ENCODE data around the gene CNTN6.

CNTN6 gene

DNA sequence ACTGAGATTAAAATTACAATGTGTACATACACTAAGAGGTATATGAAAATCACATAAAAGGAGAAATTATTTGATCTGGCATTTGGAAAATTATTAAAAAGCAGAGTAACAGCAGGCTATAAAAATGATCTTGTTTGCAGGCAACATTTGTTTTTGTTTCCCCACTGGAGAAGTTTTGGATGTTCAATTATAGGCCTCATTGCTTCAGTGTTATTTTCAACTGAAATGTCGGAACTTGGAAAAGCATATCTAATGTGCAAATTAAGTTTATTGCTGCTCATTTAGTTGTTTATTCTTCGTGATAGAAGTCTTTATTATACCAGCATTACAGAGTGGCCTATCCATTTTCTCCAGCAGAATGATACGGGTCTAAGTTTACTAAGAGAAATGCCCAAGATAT, 263.3 kb downstream of the CNTN6 start:
- Histone ChIP-seq H3K9me3 (ENCODE audit: control insufficient read depth, insufficient read depth, low read length) (no peaks in the 10 kb centered on the region), H4K20me1 (ENCODE audit: control insufficient read depth, insufficient read depth, low read depth, low read length) (no peaks in the 10 kb centered on the region), H3K4me3 (ENCODE audit: low read length) (no peak overlapping the region), H3K4me1 (ENCODE audit: control insufficient read depth, low read length) (no peaks in the 10 kb centered on the region), H3K79me2 (ENCODE audit: control insufficient read depth, low read length) (no peaks in the 10 kb centered on the region), H3K27ac (ENCODE audit: low read depth, low read length) (no peak overlapping the region), H3K36me3 (ENCODE audit: control insufficient read depth, low read length) (no peaks in the 10 kb centered on the region), H3K4me2 (ENCODE audit: low read length) (no peak overlapping the region), H3F3A (ENCODE audit: control insufficient read depth, insufficient read depth) (no peaks in the 10 kb centered on the region), H3K9me2 (replicated peaks; ENCODE audit: control insufficient read depth, low read length) (no peaks in the 10 kb centered on the region), H3K27me3 (ENCODE audit: control insufficient read depth, low read length) (no peaks in the 10 kb centered on the region)
- no peak for TF ChIP-seq CTCF (IDR thresholded peaks at IDR 0.05; ENCODE audit: low read depth, low read length, poor library complexity, severe bottlenecking)
- TF ChIP-seq EZH2phosphoT487 (IDR thresholded peaks at IDR 0.05; ENCODE audit: borderline replicate concordance, low read length): no peak

DNA sequence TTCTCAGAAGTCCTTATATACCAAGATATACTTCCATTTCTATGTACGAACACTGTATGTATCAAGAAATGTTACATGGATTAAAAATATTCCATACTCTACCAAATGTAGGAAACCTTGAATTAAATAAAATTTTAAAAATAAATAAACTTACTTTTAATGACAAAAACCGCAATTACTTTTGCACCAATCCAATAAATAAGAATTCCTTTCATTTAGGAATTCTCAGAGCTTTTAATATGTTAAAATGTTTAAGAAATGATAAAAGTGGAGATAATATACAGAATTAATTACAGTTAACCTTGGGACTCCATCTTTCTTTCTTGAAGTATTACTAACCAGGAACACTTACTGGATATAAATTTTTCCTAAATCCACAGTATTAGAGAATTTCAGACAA, 272.7 kb downstream of the CNTN6 start:
- Histone ChIP-seq H3K36me3 (ENCODE audit: control insufficient read depth, low read length) (no peaks in the 10 kb centered on the region), H3K9me2 (replicated peaks; ENCODE audit: control insufficient read depth, low read length) (no peaks in the 10 kb centered on the region), H3K4me3 (ENCODE audit: low read length) (no peak overlapping the region), H3K27ac (ENCODE audit: low read depth, low read length) (no peak overlapping the region), H3K9me3 (ENCODE audit: control insufficient read depth, insufficient read depth, low read length) (no peaks in the 10 kb centered on the region), H3K27me3 (ENCODE audit: control insufficient read depth, low read length) (no peaks in the 10 kb centered on the region), H3K4me1 (ENCODE audit: control insufficient read depth, low read length) (no peaks in the 10 kb centered on the region), H3K79me2 (ENCODE audit: control insufficient read depth, low read length) (no peaks in the 10 kb centered on the region), H3K4me2 (ENCODE audit: low read length) (no peak overlapping the region), H3F3A (ENCODE audit: control insufficient read depth, insufficient read depth) (no peaks in the 10 kb centered on the region), H4K20me1 (ENCODE audit: control insufficient read depth, insufficient read depth, low read depth, low read length) (no peaks in the 10 kb centered on the region)
- TF ChIP-seq EZH2phosphoT487 (IDR thresholded peaks at IDR 0.05; ENCODE audit: borderline replicate concordance, low read length) (no peak), CTCF (IDR thresholded peaks at IDR 0.05; ENCODE audit: low read depth, low read length, poor library complexity, severe bottlenecking) (no peak)

DNA sequence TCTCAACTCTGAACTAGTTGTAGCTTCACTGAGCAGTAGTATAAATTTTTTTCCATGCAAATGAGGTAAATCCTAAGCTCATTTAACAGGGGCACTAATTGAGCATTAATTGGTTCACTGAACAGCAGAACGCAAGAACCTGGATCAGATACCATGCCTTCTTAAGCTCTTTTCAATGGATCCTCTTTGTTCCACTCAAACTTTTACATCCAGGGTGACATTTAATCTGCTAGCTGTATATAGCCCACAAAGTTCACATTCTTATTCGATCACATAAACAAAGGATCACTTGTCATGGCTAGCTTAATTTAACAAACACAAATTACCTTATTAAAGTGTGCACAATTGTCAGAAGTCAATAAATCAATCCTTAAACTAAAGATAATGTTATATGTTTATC, 281.6 kb downstream of the CNTN6 start:
- Histone ChIP-seq H3K27ac (ENCODE audit: low read depth, low read length) (no peak overlapping the region), H3K9me2 (replicated peaks; ENCODE audit: control insufficient read depth, low read length) (no peaks in the 10 kb centered on the region), H3K9me3 (ENCODE audit: control insufficient read depth, insufficient read depth, low read length) (no peaks in the 10 kb centered on the region), H3K4me2 (ENCODE audit: low read length) (no peak overlapping the region), H3K36me3 (ENCODE audit: control insufficient read depth, low read length) (no peaks in the 10 kb centered on the region), H3K79me2 (ENCODE audit: control insufficient read depth, low read length) (no peaks in the 10 kb centered on the region), H3K4me3 (ENCODE audit: low read length) (no peak overlapping the region), H3K27me3 (ENCODE audit: control insufficient read depth, low read length) (no peaks in the 10 kb centered on the region), H4K20me1 (ENCODE audit: control insufficient read depth, insufficient read depth, low read depth, low read length) (no peaks in the 10 kb centered on the region), H3K4me1 (ENCODE audit: control insufficient read depth, low read length) (peaks cover 3% of the 10 kb centered on the region), H3F3A (ENCODE audit: control insufficient read depth, insufficient read depth) (no peaks in the 10 kb centered on the region)
- TF ChIP-seq EZH2phosphoT487 (IDR thresholded peaks at IDR 0.05; ENCODE audit: borderline replicate concordance, low read length): no peak

DNA sequence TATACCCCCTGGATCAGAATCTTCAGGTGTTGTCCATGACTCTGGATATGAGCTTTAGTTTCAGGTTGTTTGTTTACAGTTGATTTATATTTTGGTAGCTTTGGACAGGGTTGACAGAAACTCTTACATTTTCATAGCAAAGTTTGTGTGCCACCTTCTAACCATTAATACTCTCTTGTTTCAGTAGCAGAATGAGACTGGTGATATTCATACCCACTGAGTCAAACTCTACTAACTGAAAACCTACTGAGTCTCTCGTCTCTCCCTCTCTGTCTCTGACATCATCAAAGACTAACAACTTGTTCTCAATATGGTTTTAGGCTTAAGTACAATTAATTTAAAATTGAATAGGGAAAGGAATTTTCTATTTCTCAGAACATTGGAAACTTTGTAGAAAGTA, 282.3 kb downstream of the CNTN6 start:
- H3K4me3 ChIP-seq (ENCODE audit: low read length): no peak overlapping the region
- no peaks in the 10 kb centered on the region for H3K79me2 ChIP-seq (ENCODE audit: control insufficient read depth, low read length)
- H3K4me1 ChIP-seq (ENCODE audit: control insufficient read depth, low read length): peaks cover 10% of the 10 kb centered on the region
- H3K9me2 ChIP-seq (replicated peaks; ENCODE audit: control insufficient read depth, low read length): no peaks in the 10 kb centered on the region
- H3K9me3 ChIP-seq (ENCODE audit: control insufficient read depth, insufficient read depth, low read length): no peaks in the 10 kb centered on the region
- H3K27me3 ChIP-seq (ENCODE audit: control insufficient read depth, low read length): no peaks in the 10 kb centered on the region
- H3F3A ChIP-seq (ENCODE audit: control insufficient read depth, insufficient read depth): no peaks in the 10 kb centered on the region
- H3K36me3 ChIP-seq (ENCODE audit: control insufficient read depth, low read length): no peaks in the 10 kb centered on the region
- TF ChIP-seq EZH2phosphoT487 (IDR thresholded peaks at IDR 0.05; ENCODE audit: borderline replicate concordance, low read length) (no peak), CTCF (IDR thresholded peaks at IDR 0.05; ENCODE audit: low read depth, low read length, poor library complexity, severe bottlenecking) (no peak)
- no peaks in the 10 kb centered on the region for H4K20me1 ChIP-seq (ENCODE audit: control insufficient read depth, insufficient read depth, low read depth, low read length)
- no peak overlapping the region for H3K27ac ChIP-seq (ENCODE audit: low read depth, low read length)
- H3K4me2 ChIP-seq (ENCODE audit: low read length): no peak overlapping the region
